NB4 (cell line): Measurements from ENCODE around the gene TFEB.

Experiments used
- CTCF ChIP-seq: IDR thresholded peaks from one replicate; pipeline ENCODE4 v1.5.1; 2012; ENCODE audit warnings: low read depth, low read length
- POLR2A ChIP-seq: IDR thresholded peaks from 2 replicates; pipeline ENCODE4 v1.6.1; 2011; ENCODE audit warnings: mild to moderate bottlenecking; ENCODE audit not compliant: insufficient read length; ENCODE audit errors: extremely low read depth

GRCh38 chr6:41656002-41656691, 79.3 kb downstream of the TFEB start:
- TF ChIP-seq CTCF, result no peak
- TF ChIP-seq POLR2A, result no peak
